NCI-H2107 treated with DMSO at 0.1 percent for 48 hours (cell line): ENCODE data around the gene ZMYND19.
A peak's percentile ranks its signal among the peaks of the same experiment; 100 is the strongest.
"Not testable (repeated sequence)": the region's sequence is repeated elsewhere in the genome, so short reads cannot be mapped to it uniquely, and the experiment has no call there.

Experiments
- DNase-seq: peaks from one replicate; lab custom pipeline; 2025; ENCODE audit not compliant: unreplicated experiment; lab: John Stamatoyannopoulos, UW

ZMYND19 gene

DNA sequence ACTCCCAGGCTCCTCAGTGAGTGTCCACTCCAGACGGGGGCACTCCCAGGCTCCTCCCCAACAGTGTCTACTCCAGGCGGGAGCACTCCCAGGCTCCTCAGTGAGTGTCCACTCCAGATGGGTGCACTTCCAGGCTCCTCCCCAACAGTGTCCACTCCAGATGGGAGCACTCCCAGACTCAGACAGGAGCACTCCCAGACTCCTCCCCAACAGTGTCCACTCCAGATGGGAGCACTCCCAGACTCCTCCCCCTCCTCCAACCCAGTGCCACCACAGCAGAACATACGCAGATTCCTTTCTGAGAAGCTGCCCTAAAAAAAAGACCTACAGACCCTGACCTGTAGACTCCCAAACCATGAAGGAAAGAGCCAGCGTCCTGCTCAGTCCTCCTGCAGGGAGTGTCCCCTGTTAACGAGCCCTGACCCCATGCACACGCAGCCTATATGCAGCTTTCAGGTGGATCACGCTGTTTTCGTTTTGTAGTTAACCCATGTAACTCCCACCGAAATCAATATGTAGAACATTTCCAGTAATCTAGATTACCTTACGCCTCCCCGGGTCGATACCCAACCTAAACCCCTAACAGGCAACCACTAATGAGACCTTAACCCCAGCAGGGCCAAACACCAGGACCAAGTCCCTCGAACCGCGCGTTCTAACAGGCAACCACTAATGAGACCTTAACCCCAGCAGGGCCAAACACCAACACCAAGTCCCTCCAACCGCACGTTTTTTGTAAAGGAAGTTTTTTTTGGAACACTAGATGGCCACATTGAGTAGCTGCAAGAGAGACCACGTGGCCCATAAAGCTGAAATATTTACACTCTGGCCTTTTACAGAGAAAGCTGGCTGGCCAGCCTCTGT, 55.8 kb downstream of the ZMYND19 start:
- peak; percentile 84 for DNase-seq

DNA sequence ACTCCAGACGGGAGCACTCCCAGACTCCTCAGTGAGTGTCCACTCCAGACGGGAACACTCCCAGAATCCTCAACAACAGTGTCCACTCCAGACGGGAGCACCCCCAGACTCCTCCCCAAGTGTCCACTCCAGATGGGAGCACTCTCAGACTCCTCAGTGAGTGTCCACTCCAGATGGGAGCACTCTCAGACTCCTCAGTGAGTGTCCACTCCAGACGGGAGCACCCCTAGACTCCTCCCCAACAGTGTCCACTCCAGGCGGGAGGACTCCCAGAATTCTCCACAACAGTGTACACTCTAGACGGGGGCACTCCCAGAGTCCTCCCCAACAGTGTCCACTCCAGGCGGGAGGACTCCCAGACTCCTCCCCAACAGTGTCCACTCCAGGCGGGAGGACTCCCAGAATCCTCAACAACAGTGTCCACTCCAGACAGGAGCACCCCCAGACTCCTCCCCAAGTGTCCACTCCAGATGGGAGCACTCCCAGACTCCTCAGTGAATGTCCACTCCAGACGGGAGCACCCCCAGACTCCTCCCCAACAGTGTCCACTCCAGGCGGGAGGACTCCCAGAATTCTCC, 57.3 kb downstream of the ZMYND19 start:
- not testable (repeated sequence) for DNase-seq
